ENCODE measurements around the gene LYST. TPM values are rescaled to one million over a fixed set of nuclear protein-coding genes. Genes with fewer than 3 reads are reported as not detected.

The LYST gene
- total and polyA plus RNA-seq, 2 of the 8 experiments (the other 6 are each of a cell fraction or from before 2014, with no cell fraction given), result 0.29 to 0.58 TPM

- TF ChIP-seq NANOG (IDR thresholded peaks at IDR 0.05; ENCODE audit: insufficient read depth, low read depth, low read length, poor library complexity, severe bottlenecking), result no peak
- TF ChIP-seq SIN3A (conservative IDR thresholded peaks at IDR 0.05 in 1 of 2, IDR thresholded peaks at IDR 0.05 in 1 of 2; ENCODE audit: low read depth in 1 of 2, low read length in 2 of 2), result no peak
- no peak for TF ChIP-seq SP4 (IDR thresholded peaks at IDR 0.05; ENCODE audit: low read length)
- peak; percentile 60; the same call in 1 of the 2 replicates for TF ChIP-seq SRF (IDR thresholded peaks at IDR 0.05; ENCODE audit: low read depth, low read length)
These were observed 196.4 kb downstream of the LYST start (continued) for GRCh38 chr1:235670157-235670776.

Measured in H1 (cell line).